ENCODE data around the gene CD207. TPM values are rescaled to one million over a fixed set of nuclear protein-coding genes. Genes with fewer than 3 reads are reported as not detected.
A peak's percentile ranks its signal among the peaks of the same experiment; 100 is the strongest.
"Not testable (repeated sequence)": the region's sequence is repeated elsewhere in the genome, so short reads cannot be mapped to it uniquely, and the experiment has no call there.

CD207 gene
- polyA plus RNA-seq, result under 1 TPM in 3 of 4 donors, not detected in 1; 0.10 to 0.97 (median 0.81) TPM
- long read RNA-seq, donor 1, result 0 reads
- long read RNA-seq, donor 2, result 0 reads
- long read RNA-seq, donor 3, partial matches to known transcripts, result 0 of 1 reads
- long read RNA-seq, donor 3, other reads (novel, unspliced or antisense), result 0 of 1 reads
- long read RNA-seq, donor 4, result 0 reads
- long read RNA-seq, donor 5, result 0 reads
- long read RNA-seq, donor 6, result 0 reads
- long read RNA-seq, donor 7, result 0 reads
- long read RNA-seq, donor 8, result 0 reads
- long read RNA-seq, donor 9, result 0 reads
- long read RNA-seq, donor 10, result 0 reads

DNA sequence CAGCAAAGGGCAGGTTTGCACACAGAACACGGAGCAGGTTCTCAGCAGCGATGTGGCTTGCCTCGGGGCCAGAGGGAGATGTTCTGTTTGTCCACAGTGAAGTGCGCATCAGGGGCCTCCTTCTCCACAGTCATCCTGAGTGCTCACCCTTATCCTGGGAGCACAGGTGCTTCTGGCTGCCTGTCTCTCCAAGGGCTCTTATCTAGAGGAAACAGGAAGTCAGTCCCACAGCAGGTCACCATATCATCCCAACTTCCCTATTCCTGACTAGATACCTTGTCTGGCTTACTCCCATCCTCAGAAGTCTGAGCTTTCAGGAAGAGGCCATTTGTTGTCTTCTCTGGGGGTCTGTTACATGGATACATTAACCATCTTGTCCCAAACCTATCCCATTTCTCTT is at the start of gene CD207:
Gene CD207 (minus strand): TSS at position 174 of the 400 bp plus-strand sequence. CDS start 40 bp downstream, at position 134.
- FAIRE-seq (no peak), DNase-seq (no peak)
- Histone ChIP-seq H3K4me1 (ENCODE audit: control insufficient read depth in 3 of 3, insufficient read depth in 2 of 3, low read depth in 1 of 3, low read length in 2 of 3) (no peaks in the 10 kb centered on the region), H3K27ac (ENCODE audit: low read depth in 1 of 3, low read length in 2 of 3) (no peak within 1 kb of the TSS), H3K9me3 (ENCODE audit: control insufficient read depth in 2 of 2, insufficient read depth in 1 of 2, low read depth in 1 of 2, low read length in 1 of 2) (no peaks in the 10 kb centered on the region), H3K27me3 (ENCODE audit: control insufficient read depth in 3 of 3, insufficient read depth in 3 of 3, low read length in 3 of 3) (peaks cover 0 to 7% (median 7%) of the 10 kb centered on the region in 3 donors), H3K36me3 (ENCODE audit: control insufficient read depth in 3 of 3, insufficient read depth in 2 of 3, low read depth in 1 of 3, low read length in 3 of 3) (no peaks in the 10 kb centered on the region), H3K4me3 (ENCODE audit: low read depth in 1 of 3, low read length in 3 of 3) (no peak within 1 kb of the TSS)
- 85 to 90% (median 87%) methylated on average over 4 of the region's 4 CpGs for WGBS, 3 donors

DNA sequence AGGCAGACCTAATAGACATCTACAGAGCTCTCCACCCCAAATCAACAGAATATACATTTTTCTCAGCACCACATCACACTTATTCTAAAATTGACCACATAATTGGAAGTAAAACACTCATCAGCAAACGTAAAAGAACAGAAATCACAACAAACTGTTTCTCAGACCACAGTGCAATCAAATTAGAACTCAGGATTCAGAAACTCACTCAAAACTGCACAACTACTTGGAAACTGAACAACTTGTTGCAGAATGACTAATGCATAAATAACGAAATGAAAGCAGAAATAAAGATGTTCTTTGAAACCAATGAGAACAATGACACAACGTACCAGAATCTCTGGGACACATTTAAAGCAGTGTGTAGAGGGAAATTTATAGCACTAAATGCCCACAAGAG is 42.9 kb upstream of the CD207 start:
- H3K4me3 ChIP-seq (ENCODE audit: low read depth in 1 of 3, low read length in 3 of 3); H3K4me1 ChIP-seq (ENCODE audit: control insufficient read depth in 3 of 3, insufficient read depth in 2 of 3, low read depth in 1 of 3, low read length in 2 of 3); FAIRE-seq; H3K27ac ChIP-seq (ENCODE audit: low read depth in 1 of 3, low read length in 2 of 3); H3K9me3 ChIP-seq (ENCODE audit: control insufficient read depth in 2 of 2, insufficient read depth in 1 of 2, low read depth in 1 of 2, low read length in 1 of 2); DNase-seq; H3K36me3 ChIP-seq (ENCODE audit: control insufficient read depth in 3 of 3, insufficient read depth in 2 of 3, low read depth in 1 of 3, low read length in 3 of 3): not testable (repeated sequence)
- 52 to 57% (median 55%) methylated on average over 3 of the region's 3 CpGs for WGBS, 3 donors
- H3K27me3 ChIP-seq (ENCODE audit: control insufficient read depth in 3 of 3, insufficient read depth in 3 of 3, low read length in 3 of 3), result peaks cover 0 to 27% (median 12%) of the 10 kb centered on the region in 3 donors

DNA sequence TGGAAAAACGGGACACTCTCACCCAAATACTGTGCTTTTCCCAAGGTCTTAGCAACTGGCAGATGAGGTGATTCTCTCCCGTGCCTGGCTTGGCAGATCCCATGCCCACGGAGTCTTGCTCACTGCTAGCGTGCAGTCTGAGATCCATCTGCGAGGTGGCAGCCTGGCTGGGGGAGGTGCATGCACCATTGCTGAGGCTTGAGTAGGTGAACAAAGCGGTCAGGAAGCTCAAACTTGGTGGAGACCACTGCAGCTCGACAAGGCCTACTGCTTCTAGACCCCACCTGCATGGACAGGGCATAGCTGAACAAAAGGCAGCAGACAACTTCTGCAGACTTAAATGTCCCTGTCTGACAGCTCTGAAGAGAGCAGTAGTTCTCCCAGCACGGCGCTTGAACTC is 40.5 kb upstream of the CD207 start:
- H3K27me3 ChIP-seq (ENCODE audit: control insufficient read depth in 3 of 3, insufficient read depth in 3 of 3, low read length in 3 of 3), result peaks cover 0 to 39% (median 16%) of the 10 kb centered on the region in 3 donors
- H3K9me3 ChIP-seq (ENCODE audit: control insufficient read depth in 2 of 2, insufficient read depth in 1 of 2, low read depth in 1 of 2, low read length in 1 of 2); H3K36me3 ChIP-seq (ENCODE audit: control insufficient read depth in 3 of 3, insufficient read depth in 2 of 3, low read depth in 1 of 3, low read length in 3 of 3); FAIRE-seq; H3K4me1 ChIP-seq (ENCODE audit: control insufficient read depth in 3 of 3, insufficient read depth in 2 of 3, low read depth in 1 of 3, low read length in 2 of 3); H3K4me3 ChIP-seq (ENCODE audit: low read depth in 1 of 3, low read length in 3 of 3); DNase-seq; H3K27ac ChIP-seq (ENCODE audit: low read depth in 1 of 3, low read length in 2 of 3): not testable (repeated sequence)
- 70 to 75% (median 75%) methylated on average over 9 of the region's 9 CpGs for WGBS, 3 donors

DNA sequence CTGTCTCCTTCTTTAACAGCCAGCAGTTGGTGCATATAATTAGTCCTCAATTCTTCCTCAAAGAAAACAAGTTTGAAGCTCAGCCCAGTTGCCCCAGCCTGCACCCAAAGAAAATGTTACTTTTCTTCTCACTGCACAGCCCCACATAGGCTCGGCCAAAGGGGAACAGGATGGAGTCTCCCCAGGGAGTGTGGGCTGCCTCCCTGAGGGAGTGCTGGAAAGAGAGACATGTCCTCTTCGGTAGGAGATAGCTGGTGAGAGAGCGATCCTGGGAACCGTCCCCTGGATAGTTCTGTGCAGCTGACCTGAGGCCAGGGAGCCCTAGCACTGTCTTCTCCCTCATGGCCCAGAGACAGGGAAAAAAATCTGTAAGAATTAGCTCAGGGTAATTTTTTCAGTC is 37.9 kb upstream of the CD207 start:
- FAIRE-seq (no peak), DNase-seq (no peak)
- WGBS, 3 donors, result 55 to 77% (median 57%) methylated on average over 4 of the region's 4 CpGs
- no peaks in the 10 kb centered on the region for H3K9me3 ChIP-seq (ENCODE audit: control insufficient read depth in 2 of 2, insufficient read depth in 1 of 2, low read depth in 1 of 2, low read length in 1 of 2)
- H3K27me3 ChIP-seq (ENCODE audit: control insufficient read depth in 3 of 3, insufficient read depth in 3 of 3, low read length in 3 of 3), result peaks cover 0 to 50% (median 16%) of the 10 kb centered on the region in 3 donors
- H3K27ac ChIP-seq (ENCODE audit: low read depth in 1 of 3, low read length in 2 of 3), result no peak overlapping the region
- no peak overlapping the region for H3K4me3 ChIP-seq (ENCODE audit: low read depth in 1 of 3, low read length in 3 of 3)
- H3K36me3 ChIP-seq (ENCODE audit: control insufficient read depth in 3 of 3, insufficient read depth in 2 of 3, low read depth in 1 of 3, low read length in 3 of 3), result no peaks in the 10 kb centered on the region
- H3K4me1 ChIP-seq (ENCODE audit: control insufficient read depth in 3 of 3, insufficient read depth in 2 of 3, low read depth in 1 of 3, low read length in 2 of 3), result no peaks in the 10 kb centered on the region

DNA sequence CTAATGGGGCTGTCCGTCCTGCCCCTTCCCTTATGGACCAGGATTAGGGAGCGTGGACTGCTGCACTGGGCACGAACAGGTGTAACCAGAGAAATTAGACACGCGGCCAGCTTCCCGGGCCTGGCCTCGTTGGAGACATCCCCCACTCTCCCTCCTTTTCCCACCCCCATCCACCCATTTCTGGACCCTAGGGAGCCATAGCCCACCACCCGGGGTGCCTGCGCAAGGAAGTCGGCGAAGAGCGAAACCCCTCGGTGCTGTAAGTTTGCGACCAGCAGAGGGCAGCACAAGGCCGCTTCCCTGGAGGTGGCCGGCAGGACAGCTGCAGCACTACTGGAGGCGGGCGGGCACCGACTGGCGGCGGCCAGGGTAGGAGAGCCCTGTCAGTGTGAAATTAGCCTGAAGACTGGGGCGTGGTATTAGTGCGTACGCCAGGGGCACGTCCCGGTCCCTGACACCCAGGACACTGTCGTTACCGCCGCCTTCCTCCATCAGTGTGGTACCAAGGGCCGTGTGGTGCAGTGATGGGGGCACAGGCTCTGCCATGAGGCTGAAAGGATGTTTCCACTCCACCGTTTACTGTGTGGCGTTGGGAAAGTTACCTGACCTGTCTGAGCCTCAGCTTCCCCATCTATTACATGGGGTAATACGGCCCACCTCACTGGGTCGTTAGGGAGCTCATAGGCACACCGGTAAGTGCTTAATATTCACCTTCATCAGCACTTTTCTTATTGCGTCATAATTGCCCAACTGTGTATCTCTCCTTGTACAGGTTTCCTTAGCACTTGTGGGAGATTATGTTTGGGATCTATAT is 36.0 kb upstream of the CD207 start:
- H3K27me3 ChIP-seq (ENCODE audit: control insufficient read depth in 3 of 3, insufficient read depth in 3 of 3, low read length in 3 of 3), result peaks cover 0 to 54% (median 16%) of the 10 kb centered on the region in 3 donors

DNA sequence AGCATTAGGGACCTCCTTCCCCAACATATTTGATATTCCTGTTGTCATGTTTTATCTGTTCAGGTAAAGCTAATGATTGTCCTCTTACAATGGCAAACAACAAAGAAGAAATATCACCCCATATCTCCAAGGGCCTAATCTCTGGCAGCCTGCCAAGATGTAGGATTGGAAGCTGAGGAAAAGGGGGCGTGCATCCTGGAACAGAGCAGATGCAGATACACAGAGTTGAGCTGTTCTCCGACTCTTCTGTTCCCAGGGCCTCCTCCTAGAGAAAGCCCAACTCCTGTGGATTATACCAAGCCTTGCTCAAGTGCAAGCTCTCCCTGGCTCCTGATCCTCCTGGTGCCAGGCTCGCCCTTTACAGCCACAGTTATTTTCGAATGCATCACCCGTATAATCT is 35.2 kb upstream of the CD207 start:
- H3K4me1 ChIP-seq (ENCODE audit: control insufficient read depth in 3 of 3, insufficient read depth in 2 of 3, low read depth in 1 of 3, low read length in 2 of 3), result no peaks in the 10 kb centered on the region
- no peak overlapping the region for H3K4me3 ChIP-seq (ENCODE audit: low read depth in 1 of 3, low read length in 3 of 3)
- FAIRE-seq (no peak), DNase-seq (no peak)
- H3K27ac ChIP-seq (ENCODE audit: low read depth in 1 of 3, low read length in 2 of 3), result no peak overlapping the region
- peaks cover 0 to 50% (median 16%) of the 10 kb centered on the region in 3 donors for H3K27me3 ChIP-seq (ENCODE audit: control insufficient read depth in 3 of 3, insufficient read depth in 3 of 3, low read length in 3 of 3)
- no peaks in the 10 kb centered on the region for H3K36me3 ChIP-seq (ENCODE audit: control insufficient read depth in 3 of 3, insufficient read depth in 2 of 3, low read depth in 1 of 3, low read length in 3 of 3)
- 35 to 55% (median 46%) methylated on average over 5 of the region's 5 CpGs for WGBS, 3 donors
- H3K9me3 ChIP-seq (ENCODE audit: control insufficient read depth in 2 of 2, insufficient read depth in 1 of 2, low read depth in 1 of 2, low read length in 1 of 2), result no peaks in the 10 kb centered on the region

More for the DNA sequence above, 36.0 kb upstream of the CD207 start:
- WGBS, 3 donors, result 12 to 14% (median 13%) methylated on average over 31 to 36 of the region's 36 CpGs
- H3K4me3 ChIP-seq (ENCODE audit: low read depth in 1 of 3, low read length in 3 of 3), result no peak overlapping the region
- H3K9me3 ChIP-seq (ENCODE audit: control insufficient read depth in 2 of 2, insufficient read depth in 1 of 2, low read depth in 1 of 2, low read length in 1 of 2), result no peaks in the 10 kb centered on the region
- no peaks in the 10 kb centered on the region for H3K36me3 ChIP-seq (ENCODE audit: control insufficient read depth in 3 of 3, insufficient read depth in 2 of 3, low read depth in 1 of 3, low read length in 3 of 3)
- no peak for FAIRE-seq
- no peaks in the 10 kb centered on the region for H3K4me1 ChIP-seq (ENCODE audit: control insufficient read depth in 3 of 3, insufficient read depth in 2 of 3, low read depth in 1 of 3, low read length in 2 of 3)
- no peak overlapping the region for H3K27ac ChIP-seq (ENCODE audit: low read depth in 1 of 3, low read length in 2 of 3)
- peak; percentile 68 to 86 for DNase-seq

DNA sequence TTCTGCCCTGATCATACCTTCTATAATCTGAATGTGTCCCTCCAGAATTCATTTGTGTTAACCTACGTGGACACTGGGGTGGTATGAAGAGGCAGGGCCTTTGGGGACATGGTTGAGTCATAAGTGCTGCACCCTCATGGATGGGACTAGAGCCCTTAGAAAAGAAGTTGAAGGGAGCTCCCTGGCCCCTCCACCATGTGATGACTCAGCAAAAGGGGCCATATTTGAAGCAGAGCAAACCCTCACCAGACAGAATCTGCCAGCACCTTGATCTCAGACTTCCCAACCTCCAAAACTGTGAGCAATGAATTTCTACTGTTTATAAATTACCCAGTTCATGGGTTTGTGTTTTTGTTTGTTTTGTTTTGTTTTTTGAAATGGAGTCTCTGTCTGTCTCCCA is 33.4 kb upstream of the CD207 start:
- H3K4me3 ChIP-seq (ENCODE audit: low read depth in 1 of 3, low read length in 3 of 3), result no peak overlapping the region
- no peaks in the 10 kb centered on the region for H3K4me1 ChIP-seq (ENCODE audit: control insufficient read depth in 3 of 3, insufficient read depth in 2 of 3, low read depth in 1 of 3, low read length in 2 of 3)
- FAIRE-seq, result no peak
- no peak for DNase-seq
- no peaks in the 10 kb centered on the region for H3K9me3 ChIP-seq (ENCODE audit: control insufficient read depth in 2 of 2, insufficient read depth in 1 of 2, low read depth in 1 of 2, low read length in 1 of 2)
- H3K27ac ChIP-seq (ENCODE audit: low read depth in 1 of 3, low read length in 2 of 3), result no peak overlapping the region
- no peaks in the 10 kb centered on the region for H3K36me3 ChIP-seq (ENCODE audit: control insufficient read depth in 3 of 3, insufficient read depth in 2 of 3, low read depth in 1 of 3, low read length in 3 of 3)
- peaks cover 0 to 46% (median 21%) of the 10 kb centered on the region in 3 donors for H3K27me3 ChIP-seq (ENCODE audit: control insufficient read depth in 3 of 3, insufficient read depth in 3 of 3, low read length in 3 of 3)
- 69 to 79% (median 74%) methylated on average over 1 of the region's 1 CpG for WGBS, 3 donors

DNA sequence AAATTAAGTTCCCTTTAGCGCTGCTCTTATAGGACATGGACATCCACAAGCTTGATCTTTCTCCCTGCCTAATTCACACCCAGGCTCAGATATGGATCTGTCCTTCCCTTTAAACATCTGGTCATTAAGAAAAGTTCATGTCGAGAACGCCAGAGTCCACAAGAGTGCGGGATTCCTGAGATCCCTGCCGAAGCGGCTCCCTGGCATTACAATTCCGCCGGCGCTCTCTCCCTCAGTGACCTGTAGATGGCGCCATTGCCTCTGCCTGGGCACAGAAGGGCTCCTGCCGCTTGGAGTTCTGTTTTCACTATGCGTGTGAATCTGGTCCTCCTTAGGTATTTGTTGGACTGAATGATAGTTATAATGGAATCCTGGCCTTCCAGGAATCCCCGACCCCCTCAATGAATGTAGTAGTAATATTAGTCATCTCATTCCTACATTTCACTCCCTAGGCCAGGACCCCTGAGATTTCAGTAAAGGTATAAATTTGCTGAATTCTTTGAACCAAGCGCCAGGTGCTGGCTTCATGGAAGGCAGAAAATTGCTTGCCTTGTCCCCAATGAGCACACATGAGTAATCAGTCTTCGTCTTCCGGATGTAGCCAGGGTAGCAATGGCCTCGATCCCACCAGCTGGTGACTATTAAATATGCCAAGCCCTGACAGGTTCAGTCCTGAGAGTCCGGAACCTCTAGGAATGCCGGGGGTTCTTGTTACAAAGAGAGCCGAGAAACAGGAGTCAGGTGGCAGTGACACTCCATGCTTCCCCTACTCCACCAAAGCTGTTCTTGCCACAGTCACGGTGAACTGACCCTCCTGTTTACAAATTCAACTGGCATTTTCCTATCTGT is 26.4 kb upstream of the CD207 start:
- H3K36me3 ChIP-seq (ENCODE audit: control insufficient read depth in 3 of 3, insufficient read depth in 2 of 3, low read depth in 1 of 3, low read length in 3 of 3), result no peaks in the 10 kb centered on the region
- no peak overlapping the region for H3K4me3 ChIP-seq (ENCODE audit: low read depth in 1 of 3, low read length in 3 of 3)
- no peak for FAIRE-seq
- H3K27ac ChIP-seq (ENCODE audit: low read depth in 1 of 3, low read length in 2 of 3), result no peak overlapping the region
- no peaks in the 10 kb centered on the region for H3K9me3 ChIP-seq (ENCODE audit: control insufficient read depth in 2 of 2, insufficient read depth in 1 of 2, low read depth in 1 of 2, low read length in 1 of 2)
- WGBS, 3 donors, result 27 to 29% (median 29%) methylated on average over 21 of the region's 21 CpGs
- H3K4me1 ChIP-seq (ENCODE audit: control insufficient read depth in 3 of 3, insufficient read depth in 2 of 3, low read depth in 1 of 3, low read length in 2 of 3), result no peaks in the 10 kb centered on the region
- H3K27me3 ChIP-seq (ENCODE audit: control insufficient read depth in 3 of 3, insufficient read depth in 3 of 3, low read length in 3 of 3), result peaks cover 0 to 47% (median 11%) of the 10 kb centered on the region in 3 donors
- peak; percentile 68 to 80 for DNase-seq

Measured in small intestine (tissue), 16 donors.